ENCODE results near the gene CDKAL1.

The CDKAL1 gene

GRCh38 chr6:21214738-21215448, 680.6 kb downstream of the CDKAL1 start:
- no peak for DNase-seq (ENCODE audit: low spot score)
- TF ChIP-seq CTCF (IDR thresholded peaks at IDR 0.05; ENCODE audit: borderline replicate concordance, control extremely low read depth, extremely low read depth, insufficient read depth, missing control alignments) = no peak
- in situ Hi-C loops (cut with MboI; ENCODE audit: low sequenced_read_pairs, unreplicated experiment) = loop anchor here (25.0 kb wide), 1 partner anchor 653 kb away; no protein-coding TSS in a partner anchor

- in situ Hi-C loops (cut with MboI; ENCODE audit: low sequenced_read_pairs, unreplicated experiment) = loop anchor here (25.0 kb wide), 1 partner anchor 657 kb away; no protein-coding TSS in a partner anchor
- TF ChIP-seq CTCF (IDR thresholded peaks at IDR 0.05; ENCODE audit: borderline replicate concordance, control extremely low read depth, extremely low read depth, insufficient read depth, missing control alignments) = no peak
- no peak for DNase-seq (ENCODE audit: low spot score)
Measured at GRCh38 chr6:21219241-21219640, 685.0 kb downstream of the CDKAL1 start.

GRCh38 chr6:21219856-21220255, 685.6 kb downstream of the CDKAL1 start:
- no peak for TF ChIP-seq CTCF (IDR thresholded peaks at IDR 0.05; ENCODE audit: borderline replicate concordance, control extremely low read depth, extremely low read depth, insufficient read depth, missing control alignments)
- in situ Hi-C loops (cut with MboI; ENCODE audit: low sequenced_read_pairs, unreplicated experiment) = loop anchor here (25.0 kb wide), 1 partner anchor 658 kb away; no protein-coding TSS in a partner anchor
- no peak for DNase-seq (ENCODE audit: low spot score)

GRCh38 chr6:21220271-21220987, 686.2 kb downstream of the CDKAL1 start:
- no peak for TF ChIP-seq CTCF (IDR thresholded peaks at IDR 0.05; ENCODE audit: borderline replicate concordance, control extremely low read depth, extremely low read depth, insufficient read depth, missing control alignments)
- DNase-seq (ENCODE audit: low spot score) = no peak
- in situ Hi-C loops (cut with MboI; ENCODE audit: low sequenced_read_pairs, unreplicated experiment) = loop anchor here (25.0 kb wide), 1 partner anchor 658 kb away; no protein-coding TSS in a partner anchor

- in situ Hi-C loops (cut with MboI; ENCODE audit: low sequenced_read_pairs, unreplicated experiment) = loop anchor here (25.0 kb wide), 1 partner anchor 660 kb away; no protein-coding TSS in a partner anchor
- no peak for DNase-seq (ENCODE audit: low spot score)
- no peak for TF ChIP-seq CTCF (IDR thresholded peaks at IDR 0.05; ENCODE audit: borderline replicate concordance, control extremely low read depth, extremely low read depth, insufficient read depth, missing control alignments)
Measured at GRCh38 chr6:21222656-21223055, 688.4 kb downstream of the CDKAL1 start.

GRCh38 chr6:21225912-21226311, 691.7 kb downstream of the CDKAL1 start:
- TF ChIP-seq CTCF (IDR thresholded peaks at IDR 0.05; ENCODE audit: borderline replicate concordance, control extremely low read depth, extremely low read depth, insufficient read depth, missing control alignments) = no peak
- no peak for DNase-seq (ENCODE audit: low spot score)
- in situ Hi-C loops (cut with MboI; ENCODE audit: low sequenced_read_pairs, unreplicated experiment) = no loop called here
